ENCODE measurements around the gene SMIM24. TPM values are rescaled to one million over a fixed set of nuclear protein-coding genes. Genes with fewer than 3 reads are reported as not detected.
A peak's percentile ranks its signal among the peaks of the same experiment; 100 is the strongest.

SMIM24 gene
- total and polyA plus RNA-seq, 7 experiments from 2014 or later = 0.82 to 1.8 TPM; not detected in 5

- ChIA-PET POLR2A (no interaction called here), CTCF (interaction anchor here (1.0 kb wide), 1 partner anchor 10 kb away, joined by 4 read pairs; no protein-coding TSS in a partner anchor)
- DNase-seq = peak; percentile 29 to 58 (median 36)
- ATAC-seq = peak; percentile 70
- Mint-ChIP-seq H3K4me3 (no peak overlapping the region), H3K4me1 (peaks cover 5 to 20% (median 11%) of the 10 kb centered on the region in 7 donors), H3K27ac (no peak overlapping the region), H3K27me3 (no peaks in the 10 kb centered on the region), H3K9me3 (peaks cover 0 to 2% (median 0%) of the 10 kb centered on the region in 11 donors), H3K36me3 (no peaks in the 10 kb centered on the region)
- Histone ChIP-seq H3K4me1 (ENCODE audit: control insufficient read depth in 2 of 2, insufficient read depth in 2 of 2, low read length in 2 of 2) (peaks cover 4 to 5% of the 10 kb centered on the region in 2 donors), H3K4me3 (ENCODE audit: low read length) (no peak overlapping the region), H3K27me3 (ENCODE audit: control insufficient read depth in 2 of 2, insufficient read depth in 2 of 2, low read length in 2 of 2) (no peaks in the 10 kb centered on the region), H3K9me3 (ENCODE audit: control insufficient read depth in 2 of 3, low read length in 3 of 3) (no peaks in the 10 kb centered on the region), H3K27ac (ENCODE audit: low read depth, low read length) (no peak overlapping the region), H3K36me3 (ENCODE audit: control insufficient read depth in 2 of 3, insufficient read depth in 3 of 3, low read length in 3 of 3) (peaks cover 0 to 7% (median 4%) of the 10 kb centered on the region in 3 experiments)
- intact Hi-C loops (cut with micrococcal nuclease) = loop anchor here in 1 of 2 donors (1.0 kb wide), 1 partner anchor 113 kb away; no protein-coding TSS in a partner anchor
Observed at GRCh38 chr19:3440082-3440481, 40.2 kb downstream of the SMIM24 start.

GRCh38 chr19:3434630-3435553, 45.4 kb downstream of the SMIM24 start:
- Histone ChIP-seq H3K4me1 (ENCODE audit: control insufficient read depth in 2 of 2, insufficient read depth in 2 of 2, low read length in 2 of 2) (peaks cover 9 to 11% of the 10 kb centered on the region in 2 donors), H3K9me3 (ENCODE audit: control insufficient read depth in 2 of 3, low read length in 3 of 3) (no peaks in the 10 kb centered on the region), H3K27me3 (ENCODE audit: control insufficient read depth in 2 of 2, insufficient read depth in 2 of 2, low read length in 2 of 2) (no peaks in the 10 kb centered on the region), H3K4me3 (ENCODE audit: low read length) (peak overlapping the region; percentile 70), H3K36me3 (ENCODE audit: control insufficient read depth in 2 of 3, insufficient read depth in 3 of 3, low read length in 3 of 3) (peaks cover 0 to 4% (median 0%) of the 10 kb centered on the region in 3 experiments), H3K27ac (ENCODE audit: low read depth, low read length) (peak overlapping the region; percentile 86)
- intact Hi-C loops (cut with micrococcal nuclease) = loop anchor here (1.0 to 10.0 kb wide), 10 partner anchors 71 to 892 kb away; partner anchors contain the start of genes FZR1 (in 2 of the 2), NCLN (in 2 of the 2), APBA3 (in 1 of the 2) and MRPL54 (in 1 of the 2)
- DNase-seq (peak; percentile 91 to 97 (median 96)), ATAC-seq (peak; percentile 99)
- Mint-ChIP-seq H3K4me3 (peak overlapping the region; percentile 87 to 100 (median 96)), H3K27me3 (no peaks in the 10 kb centered on the region), H3K36me3 (peaks cover 0 to 10% (median 0%) of the 10 kb centered on the region in 5 donors), H3K27ac (peak overlapping the region; percentile 95 to 99 (median 98)), H3K4me1 (peaks cover 7 to 18% (median 14%) of the 10 kb centered on the region in 7 donors), H3K9me3 (peaks cover 0 to 3% (median 0%) of the 10 kb centered on the region in 11 donors)
- ChIA-PET CTCF (interaction anchor here (0.6 to 1.0 kb wide), 3 partner anchors 38 to 206 kb away, joined by 3 to 8 read pairs (median 5); no protein-coding TSS in a partner anchor), POLR2A (interaction anchor here (0.6 to 0.9 kb wide), 6 partner anchors 72 to 389 kb away, joined by 3 read pairs; no protein-coding TSS in a partner anchor)

- peak overlapping the region; percentile 86 for H3K27ac ChIP-seq (ENCODE audit: low read depth, low read length)
- Mint-ChIP-seq H3K4me1 (peaks cover 7 to 18% (median 14%) of the 10 kb centered on the region in 7 donors), H3K27ac (peak overlapping the region; percentile 95 to 99 (median 98)), H3K9me3 (peaks cover 0 to 3% (median 0%) of the 10 kb centered on the region in 11 donors), H3K36me3 (peaks cover 0 to 10% (median 0%) of the 10 kb centered on the region in 5 donors), H3K27me3 (no peaks in the 10 kb centered on the region), H3K4me3 (peak overlapping the region; percentile 87 to 100 (median 96))
- H3K36me3 ChIP-seq (ENCODE audit: control insufficient read depth in 2 of 3, insufficient read depth in 3 of 3, low read length in 3 of 3) = peaks cover 0 to 4% (median 0%) of the 10 kb centered on the region in 3 experiments
- ChIA-PET CTCF (no interaction called here), POLR2A (interaction anchor here (0.6 to 0.9 kb wide), 4 partner anchors 71 to 388 kb away, joined by 3 read pairs; no protein-coding TSS in a partner anchor)
- H3K4me1 ChIP-seq (ENCODE audit: control insufficient read depth in 2 of 2, insufficient read depth in 2 of 2, low read length in 2 of 2) = peaks cover 9 to 11% of the 10 kb centered on the region in 2 donors
- no peaks in the 10 kb centered on the region for H3K27me3 ChIP-seq (ENCODE audit: control insufficient read depth in 2 of 2, insufficient read depth in 2 of 2, low read length in 2 of 2)
- intact Hi-C loops (cut with micrococcal nuclease) = loop anchor here in 1 of 2 donors (1.0 to 10.0 kb wide), 4 partner anchors 73 to 649 kb away; partner anchors contain the start of genes SGTA and THOP1
- no peak overlapping the region for H3K4me3 ChIP-seq (ENCODE audit: low read length)
- no peaks in the 10 kb centered on the region for H3K9me3 ChIP-seq (ENCODE audit: control insufficient read depth in 2 of 3, low read length in 3 of 3)
- DNase-seq = no peak
- ATAC-seq = no peak
Observed at GRCh38 chr19:3433805-3434540, 46.4 kb downstream of the SMIM24 start.

GRCh38 chr19:3433313-3433712, 47.0 kb downstream of the SMIM24 start:
- Mint-ChIP-seq H3K36me3 (peaks cover 0 to 10% (median 0%) of the 10 kb centered on the region in 5 donors), H3K4me1 (peaks cover 7 to 18% (median 14%) of the 10 kb centered on the region in 7 donors), H3K4me3 (no peak overlapping the region), H3K27me3 (no peaks in the 10 kb centered on the region), H3K9me3 (peaks cover 0 to 3% (median 0%) of the 10 kb centered on the region in 11 donors), H3K27ac (peak overlapping the region in 1 of 9 donors; percentile 29)
- DNase-seq = no peak
- ChIA-PET POLR2A (no interaction called here), CTCF (interaction anchor here (0.7 kb wide), 1 partner anchor 108 kb away, joined by 3 read pairs; no protein-coding TSS in a partner anchor)
- intact Hi-C loops (cut with micrococcal nuclease) = loop anchor here in 1 of 2 donors (10.0 kb wide), 2 partner anchors 479 to 649 kb away; partner anchors contain the start of genes SGTA and THOP1
- Histone ChIP-seq H3K9me3 (ENCODE audit: control insufficient read depth in 2 of 3, low read length in 3 of 3) (no peaks in the 10 kb centered on the region), H3K4me1 (ENCODE audit: control insufficient read depth in 2 of 2, insufficient read depth in 2 of 2, low read length in 2 of 2) (peaks cover 9 to 11% of the 10 kb centered on the region in 2 donors), H3K27me3 (ENCODE audit: control insufficient read depth in 2 of 2, insufficient read depth in 2 of 2, low read length in 2 of 2) (no peaks in the 10 kb centered on the region), H3K36me3 (ENCODE audit: control insufficient read depth in 2 of 3, insufficient read depth in 3 of 3, low read length in 3 of 3) (no peaks in the 10 kb centered on the region), H3K4me3 (ENCODE audit: low read length) (no peak overlapping the region), H3K27ac (ENCODE audit: low read depth, low read length) (no peak overlapping the region)
- ATAC-seq = no peak

GRCh38 chr19:3431760-3432397, 48.4 kb downstream of the SMIM24 start:
- Histone ChIP-seq H3K27me3 (ENCODE audit: control insufficient read depth in 2 of 2, insufficient read depth in 2 of 2, low read length in 2 of 2) (no peaks in the 10 kb centered on the region), H3K27ac (ENCODE audit: low read depth, low read length) (no peak overlapping the region), H3K36me3 (ENCODE audit: control insufficient read depth in 2 of 3, insufficient read depth in 3 of 3, low read length in 3 of 3) (peaks cover 0 to 4% (median 0%) of the 10 kb centered on the region in 3 experiments), H3K4me1 (ENCODE audit: control insufficient read depth in 2 of 2, insufficient read depth in 2 of 2, low read length in 2 of 2) (peaks cover 9 to 11% of the 10 kb centered on the region in 2 donors), H3K9me3 (ENCODE audit: control insufficient read depth in 2 of 3, low read length in 3 of 3) (no peaks in the 10 kb centered on the region), H3K4me3 (ENCODE audit: low read length) (no peak overlapping the region)
- no peaks in the 10 kb centered on the region for H3K27me3 Mint-ChIP-seq
- ChIA-PET POLR2A (interaction anchor here (0.5 kb wide), 1 partner anchor 576 kb away, joined by 3 read pairs; the partner anchor contains the start of gene PIAS4), CTCF (interaction anchor here (0.9 to 1.6 kb wide), 4 partner anchors 22 to 110 kb away, joined by 3 to 6 read pairs (median 5); no protein-coding TSS in a partner anchor)
- H3K4me1 Mint-ChIP-seq = peaks cover 7 to 20% (median 15%) of the 10 kb centered on the region in 7 donors
- DNase-seq (no peak), ATAC-seq (no peak)
- peaks cover 0 to 4% (median 0%) of the 10 kb centered on the region in 11 donors for H3K9me3 Mint-ChIP-seq
- H3K4me3 Mint-ChIP-seq = no peak overlapping the region
- intact Hi-C loops (cut with micrococcal nuclease) = loop anchor here in 1 of 2 donors (10.0 kb wide), 2 partner anchors 477 to 647 kb away; partner anchors contain the start of genes SGTA and THOP1
- H3K36me3 Mint-ChIP-seq = peaks cover 0 to 11% (median 5%) of the 10 kb centered on the region in 5 donors
- H3K27ac Mint-ChIP-seq = peak overlapping the region in 2 of 9 donors; percentile 36 to 52

All from naive thymus-derived CD4-positive, alpha-beta T cell (primary cell).